IgD-negative memory B cell (primary cell): ENCODE data around the gene SRC. TPM values are rescaled to one million over a fixed set of nuclear protein-coding genes. Genes with fewer than 3 reads are reported as not detected.

Experiments
- H3K27ac Mint-ChIP-seq, 3 donors: one replicate each; pipeline ENCODE4 v1.8.0; 2020 to 2022; ENCODE audit warnings: mild to moderate bottlenecking in 3 of 3, mixed read lengths in 3 of 3, moderate library complexity in 1 of 3
- H3K27me3 Mint-ChIP-seq: one replicate; pipeline ENCODE4 v1.8.0; 2021; ENCODE audit warnings: mixed read lengths
- H3K36me3 Mint-ChIP-seq: one replicate; pipeline ENCODE4 v1.8.0; 2020; ENCODE audit warnings: mild to moderate bottlenecking, mixed read lengths
- H3K4me1 Mint-ChIP-seq, 3 donors: one replicate each; pipeline ENCODE4 v1.8.0; 2020 to 2022; ENCODE audit warnings: mixed read lengths in 3 of 3, mild to moderate bottlenecking in 1 of 3
- H3K4me3 Mint-ChIP-seq, 4 donors: one replicate each; pipeline ENCODE4 v1.8.0; 2020 to 2022; ENCODE audit warnings: mild to moderate bottlenecking in 4 of 4, mixed read lengths in 4 of 4, moderate library complexity in 3 of 4
- H3K9me3 Mint-ChIP-seq, 3 donors: one replicate each; pipeline ENCODE4 v1.8.0; 2020 to 2021; ENCODE audit warnings: mixed read lengths in 3 of 3, mild to moderate bottlenecking in 1 of 3
- polyA plus RNA-seq: library from polyadenylated mRNA; unstranded; fragments of 300-500 nt; fragmentation: Illumina TruSeq; gene quantifications from one replicate; pipeline ENCODE4 v1.2.3, GENCODE V29; 2021

Gene SRC
- polyA plus RNA-seq, 1 donor from 2014 or later, result 2.3 TPM

DNA sequence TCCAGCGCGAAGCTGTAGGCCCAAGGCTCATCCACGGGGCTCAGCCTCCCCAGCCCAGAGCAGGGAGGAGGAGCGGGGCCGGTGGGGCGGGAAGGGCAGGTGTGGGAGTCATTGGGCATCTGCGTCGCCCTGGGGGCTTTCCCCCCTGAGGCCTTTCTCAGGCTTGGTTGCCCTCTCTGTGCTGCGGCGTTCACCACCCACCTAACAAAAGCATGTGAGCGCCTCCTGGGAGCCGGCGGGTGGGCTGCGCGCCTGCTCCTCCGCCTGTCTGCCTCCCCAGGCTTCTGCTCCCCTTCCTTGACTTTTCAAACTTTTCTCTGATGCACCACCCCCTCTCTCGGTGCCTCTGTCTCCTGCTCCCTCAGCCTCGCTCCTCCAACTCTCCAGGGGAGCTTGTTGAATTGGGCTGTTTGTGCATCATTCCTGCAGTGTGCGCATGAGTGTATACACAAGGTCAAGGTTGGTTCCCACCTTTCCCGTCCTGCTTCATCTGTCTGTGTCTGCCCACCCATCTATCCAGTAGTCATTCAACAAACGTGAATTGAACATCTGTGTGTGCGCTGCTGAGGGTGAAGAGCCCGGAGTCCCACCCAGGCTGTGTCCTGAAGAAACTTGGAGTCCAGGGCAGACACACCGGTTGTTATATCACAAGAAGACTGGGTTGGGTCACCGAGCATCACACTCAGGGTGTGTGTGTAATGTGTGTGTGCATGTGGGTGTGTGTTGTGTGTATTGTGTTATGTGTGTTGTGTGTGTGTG, 92.7 kb downstream of the SRC start:
- H3K4me1 Mint-ChIP-seq, result peaks cover 0 to 1% (median 0%) of the 10 kb centered on the region in 3 donors
- peaks cover 0 to 2% (median 0%) of the 10 kb centered on the region in 3 donors for H3K9me3 Mint-ChIP-seq
- peaks cover 19% of the 10 kb centered on the region for H3K27me3 Mint-ChIP-seq
- no peaks in the 10 kb centered on the region for H3K36me3 Mint-ChIP-seq
- no peak overlapping the region for H3K27ac Mint-ChIP-seq
- no peak overlapping the region for H3K4me3 Mint-ChIP-seq

DNA sequence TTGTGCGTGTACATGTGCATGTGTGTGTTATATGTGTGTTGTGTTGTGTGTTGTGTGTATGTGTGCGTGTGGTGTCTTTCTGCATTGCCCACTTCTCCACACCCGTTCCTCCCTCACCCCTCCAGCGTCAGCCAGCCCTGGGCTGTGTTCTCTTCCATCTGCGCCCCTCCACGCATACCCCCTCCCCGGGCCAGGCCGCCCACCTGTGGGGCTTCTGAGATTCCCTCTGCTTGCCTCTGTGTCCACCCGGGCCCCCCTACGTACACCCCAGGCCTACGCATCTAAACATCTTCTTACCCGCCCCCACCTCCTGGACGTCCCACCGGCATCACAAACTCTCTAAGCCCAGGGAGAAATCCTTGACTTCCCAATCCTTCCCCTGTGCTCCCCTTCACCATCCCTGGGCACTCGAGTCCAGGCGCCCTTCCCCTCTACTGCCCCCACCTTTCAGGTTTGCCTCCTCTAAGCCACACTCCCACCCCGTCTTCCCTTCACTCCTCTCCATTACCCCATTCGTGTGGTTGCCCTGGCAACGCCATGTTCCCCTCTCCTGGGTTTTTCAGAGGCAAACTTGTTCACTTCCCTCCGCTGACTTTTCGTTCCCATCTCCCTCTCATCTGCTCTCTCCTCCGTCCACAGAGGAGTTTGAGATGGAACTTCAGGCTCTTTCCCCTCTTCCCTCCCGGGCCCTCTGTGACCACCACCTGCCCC, 93.4 kb downstream of the SRC start:
- peak overlapping the region in 1 of 3 donors; percentile 11 for H3K27ac Mint-ChIP-seq
- H3K27me3 Mint-ChIP-seq, result peaks cover 19% of the 10 kb centered on the region
- H3K9me3 Mint-ChIP-seq, result peaks cover 0 to 2% (median 0%) of the 10 kb centered on the region in 3 donors
- H3K4me3 Mint-ChIP-seq, result peak overlapping the region in 1 of 4 donors; percentile 78
- no peaks in the 10 kb centered on the region for H3K36me3 Mint-ChIP-seq
- H3K4me1 Mint-ChIP-seq, result peaks cover 0 to 1% (median 0%) of the 10 kb centered on the region in 3 donors

DNA sequence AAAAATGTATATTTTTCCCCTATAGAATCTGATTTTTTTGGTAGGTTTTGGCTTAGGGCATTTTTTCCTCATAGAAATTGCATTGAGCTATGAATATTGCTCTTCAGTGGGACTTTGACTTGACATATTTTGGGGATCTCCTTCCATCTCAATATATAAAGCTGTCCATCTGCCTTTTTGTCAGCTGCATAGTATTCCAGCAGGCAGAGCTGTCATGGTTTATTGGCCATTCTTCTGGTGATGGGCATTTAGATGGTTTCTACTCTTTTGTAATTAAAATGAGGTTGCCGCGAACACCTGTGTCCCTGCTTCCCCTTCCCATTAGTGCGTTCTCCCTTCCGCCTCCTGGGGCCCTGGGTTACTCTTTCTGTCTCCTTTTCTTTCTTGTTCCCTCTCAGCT, 95.1 kb downstream of the SRC start:
- Mint-ChIP-seq H3K36me3 (no peaks in the 10 kb centered on the region), H3K9me3 (peaks cover 0 to 2% (median 0%) of the 10 kb centered on the region in 3 donors), H3K4me1 (peaks cover 0 to 1% (median 0%) of the 10 kb centered on the region in 3 donors), H3K27ac (no peak overlapping the region), H3K27me3 (peaks cover 19% of the 10 kb centered on the region), H3K4me3 (no peak overlapping the region)

DNA sequence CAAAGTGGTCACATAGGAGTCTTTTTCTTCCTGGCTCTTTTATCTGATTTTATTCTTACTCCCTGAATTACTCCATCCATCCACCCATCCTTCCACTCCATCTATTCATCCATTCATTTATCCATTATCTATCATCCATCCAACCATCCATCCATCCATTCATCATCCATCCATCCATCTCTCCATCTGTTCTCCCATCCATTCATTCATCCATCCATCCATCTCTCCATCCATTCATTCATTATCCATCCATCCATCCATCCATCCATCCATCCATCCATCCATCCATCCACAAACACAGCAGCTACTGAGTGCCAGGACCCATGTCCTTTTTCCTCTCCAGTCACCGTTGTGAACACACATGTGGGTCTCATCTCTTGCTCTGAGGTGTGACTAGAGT, 96.6 kb downstream of the SRC start:
- no peaks in the 10 kb centered on the region for H3K36me3 Mint-ChIP-seq
- H3K27me3 Mint-ChIP-seq, result peaks cover 15% of the 10 kb centered on the region
- no peak overlapping the region for H3K4me3 Mint-ChIP-seq
- H3K4me1 Mint-ChIP-seq, result peaks cover 0 to 1% (median 0%) of the 10 kb centered on the region in 3 donors
- H3K9me3 Mint-ChIP-seq, result peaks cover 0 to 2% (median 0%) of the 10 kb centered on the region in 3 donors
- no peak overlapping the region for H3K27ac Mint-ChIP-seq

DNA sequence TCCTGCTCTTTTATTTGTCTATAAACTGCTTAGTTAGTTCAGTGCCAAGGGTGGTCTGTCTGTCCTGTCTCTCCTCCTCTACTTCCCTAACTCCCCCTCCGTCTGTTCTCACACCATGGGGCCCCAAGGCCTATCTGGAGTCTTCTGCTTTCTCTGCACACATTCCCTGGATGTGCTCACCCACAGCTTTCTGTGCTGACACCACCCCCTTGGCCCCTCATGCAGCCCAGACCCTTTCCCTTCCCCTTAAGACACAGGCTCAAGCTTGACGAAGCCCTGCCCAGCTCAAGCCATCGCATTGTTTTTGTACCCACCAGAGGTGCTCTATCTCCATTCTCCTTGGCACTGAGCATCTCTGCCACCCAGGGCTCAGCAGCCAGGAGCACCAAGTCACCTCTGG, 97.0 kb downstream of the SRC start:
- H3K9me3 Mint-ChIP-seq, result peaks cover 0 to under 1% (median 0%) of the 10 kb centered on the region in 3 donors
- H3K4me1 Mint-ChIP-seq, result peaks cover 0 to 1% (median 0%) of the 10 kb centered on the region in 3 donors
- peaks cover 12% of the 10 kb centered on the region for H3K27me3 Mint-ChIP-seq
- no peak overlapping the region for H3K27ac Mint-ChIP-seq
- H3K36me3 Mint-ChIP-seq, result no peaks in the 10 kb centered on the region
- H3K4me3 Mint-ChIP-seq, result no peak overlapping the region

DNA sequence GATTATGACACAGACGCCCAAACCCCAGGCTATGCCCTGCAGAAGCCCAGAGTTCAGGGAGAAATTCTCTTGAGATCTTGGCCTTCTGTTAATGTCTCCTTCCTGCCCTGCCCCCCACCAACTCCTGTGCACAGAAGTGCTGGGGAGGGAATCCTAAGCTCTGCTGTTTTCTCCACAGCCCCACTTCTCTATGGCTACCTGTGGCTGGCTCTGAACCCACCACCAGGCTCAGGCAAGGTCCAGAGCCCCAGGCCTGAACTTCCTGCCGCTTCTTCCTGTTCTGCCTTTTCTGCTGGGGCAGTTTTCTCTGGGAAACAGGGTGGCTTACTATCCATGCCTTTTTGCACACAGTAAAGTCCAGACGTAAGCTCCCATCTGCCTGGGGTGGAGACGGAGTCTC, 97.7 kb downstream of the SRC start:
- H3K36me3 Mint-ChIP-seq, result no peaks in the 10 kb centered on the region
- no peak overlapping the region for H3K27ac Mint-ChIP-seq
- H3K9me3 Mint-ChIP-seq, result no peaks in the 10 kb centered on the region
- peaks cover 11% of the 10 kb centered on the region for H3K27me3 Mint-ChIP-seq
- peaks cover 0 to 1% (median 0%) of the 10 kb centered on the region in 3 donors for H3K4me1 Mint-ChIP-seq
- no peak overlapping the region for H3K4me3 Mint-ChIP-seq

DNA sequence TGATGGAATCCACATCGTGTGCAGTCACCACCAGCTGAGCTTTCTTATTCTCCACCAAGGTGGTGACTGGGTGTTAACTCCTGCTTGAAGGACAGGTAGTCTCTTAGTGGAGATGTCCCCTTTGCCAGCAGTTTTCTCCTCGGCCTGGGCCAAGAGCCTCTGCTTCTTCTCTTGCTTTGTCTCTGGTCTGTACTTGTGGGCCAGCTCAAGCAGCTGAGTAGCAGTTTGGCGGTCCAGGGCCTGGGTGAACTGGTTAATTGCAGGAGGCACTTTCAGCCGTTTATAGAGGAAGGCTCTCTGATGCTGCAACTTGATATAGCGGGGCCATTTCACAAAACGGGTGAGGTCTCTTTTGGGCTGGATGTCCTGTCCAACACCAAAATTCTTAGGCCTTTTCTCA, 99.1 kb downstream of the SRC start:
- no peaks in the 10 kb centered on the region for H3K9me3 Mint-ChIP-seq
- no peak overlapping the region for H3K27ac Mint-ChIP-seq
- peaks cover 2% of the 10 kb centered on the region for H3K27me3 Mint-ChIP-seq

DNA sequence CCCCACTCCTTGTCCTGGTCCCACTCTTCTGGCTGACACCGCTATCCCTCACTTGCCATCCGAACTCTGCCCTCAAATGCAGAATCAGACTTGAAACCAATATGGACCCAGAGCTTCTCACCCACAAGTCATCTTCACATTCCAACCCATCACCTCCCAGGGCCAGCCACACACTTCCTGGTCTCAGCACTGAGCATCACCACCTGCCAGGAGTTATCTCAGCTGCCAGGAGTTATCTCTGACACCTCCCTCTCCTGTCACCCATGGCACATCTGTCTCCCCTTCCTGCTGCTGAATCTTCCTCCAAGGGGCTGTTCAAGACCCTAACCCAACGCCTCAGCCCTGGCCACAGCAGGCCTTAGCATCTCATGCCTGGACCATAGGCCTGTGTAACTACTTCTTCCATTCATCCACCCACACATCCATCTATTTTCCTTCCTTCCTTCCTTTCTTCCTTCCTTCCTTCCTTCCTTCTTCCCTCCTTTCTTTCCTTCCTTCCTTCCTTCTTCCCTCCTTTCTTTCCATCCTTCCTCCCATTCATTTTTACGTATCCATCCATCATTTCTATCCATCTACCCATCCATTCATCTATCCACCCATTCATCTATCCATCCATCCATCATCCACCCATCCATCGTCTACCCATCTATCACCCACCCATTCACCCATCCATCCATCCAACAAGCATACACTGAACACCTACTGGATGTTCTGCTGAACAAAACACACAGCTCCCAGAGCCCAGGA, 100.5 kb downstream of the SRC start:
- Mint-ChIP-seq H3K4me3 (no peak overlapping the region), H3K27me3 (no peaks in the 10 kb centered on the region), H3K9me3 (no peaks in the 10 kb centered on the region), H3K36me3 (no peaks in the 10 kb centered on the region), H3K4me1 (no peaks in the 10 kb centered on the region), H3K27ac (no peak overlapping the region)

More for the DNA sequence above, 99.1 kb downstream of the SRC start:
- Mint-ChIP-seq H3K36me3 (no peaks in the 10 kb centered on the region), H3K4me1 (no peaks in the 10 kb centered on the region), H3K4me3 (no peak overlapping the region)

DNA sequence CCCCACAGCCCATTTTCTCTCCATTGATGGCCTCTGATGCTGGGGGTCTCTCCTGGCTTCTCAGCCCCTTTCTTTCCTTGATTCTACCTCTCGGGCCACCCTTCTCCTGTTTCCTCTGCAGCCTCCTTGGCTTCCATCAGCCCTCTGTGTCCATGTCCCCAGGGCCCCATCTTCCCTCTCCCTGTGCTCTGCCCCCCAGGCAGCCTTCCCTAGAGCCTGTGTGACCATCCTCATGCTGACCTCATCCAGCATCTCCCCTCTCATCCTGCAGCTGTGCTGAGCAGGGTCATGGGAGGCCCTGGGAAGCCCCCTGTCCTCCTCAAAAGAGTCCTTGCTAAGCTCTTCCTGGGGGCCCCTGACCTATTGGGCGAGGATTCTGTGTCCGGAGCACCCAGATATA, 101.7 kb downstream of the SRC start:
- H3K36me3 Mint-ChIP-seq, result no peaks in the 10 kb centered on the region
- no peaks in the 10 kb centered on the region for H3K4me1 Mint-ChIP-seq
- no peaks in the 10 kb centered on the region for H3K9me3 Mint-ChIP-seq
- peaks cover 4% of the 10 kb centered on the region for H3K27me3 Mint-ChIP-seq
- H3K27ac Mint-ChIP-seq, result no peak overlapping the region
- no peak overlapping the region for H3K4me3 Mint-ChIP-seq

DNA sequence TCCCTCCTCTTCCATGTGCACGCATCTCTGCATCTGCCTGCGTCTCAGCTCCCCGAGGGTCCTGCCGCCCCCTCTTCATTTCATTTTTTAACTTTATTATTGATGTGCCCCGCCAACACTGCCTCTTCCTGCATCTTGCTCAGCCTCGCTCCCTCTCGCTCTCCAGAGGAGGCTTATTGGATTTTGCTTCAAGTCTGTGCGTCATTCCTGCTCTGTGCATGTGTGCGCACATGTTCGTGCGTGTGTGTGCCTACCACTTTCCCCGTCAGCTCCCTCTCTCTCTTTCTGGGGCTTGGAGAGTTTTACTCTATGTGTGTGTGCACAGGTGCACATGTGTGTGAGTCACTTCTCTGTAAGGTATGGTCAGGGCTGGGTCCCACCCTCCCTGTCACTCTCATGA, 103.3 kb downstream of the SRC start:
- Mint-ChIP-seq H3K27ac (no peak overlapping the region), H3K27me3 (peaks cover 10% of the 10 kb centered on the region), H3K4me3 (no peak overlapping the region), H3K36me3 (peaks cover 2% of the 10 kb centered on the region), H3K9me3 (peaks cover 0 to 3% (median 2%) of the 10 kb centered on the region in 3 donors), H3K4me1 (no peaks in the 10 kb centered on the region)

DNA sequence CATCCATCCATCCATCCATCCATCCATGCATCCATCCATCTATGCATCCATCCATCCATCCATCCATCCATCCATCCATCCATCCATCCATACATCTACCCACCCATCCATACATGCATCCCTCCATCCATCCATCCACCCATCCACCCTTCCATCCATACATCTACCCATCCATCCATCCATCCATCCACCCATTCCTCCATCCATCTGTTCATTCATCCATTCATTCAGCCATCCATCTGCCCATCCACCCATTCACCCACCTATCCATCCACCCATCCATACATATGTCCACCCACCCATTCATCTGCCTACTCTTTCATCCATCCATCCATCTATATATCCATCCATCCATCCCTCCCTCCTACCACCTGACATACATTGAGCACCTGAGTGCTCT, 104.4 kb downstream of the SRC start:
- Mint-ChIP-seq H3K27ac (no peak overlapping the region), H3K4me3 (no peak overlapping the region), H3K4me1 (no peaks in the 10 kb centered on the region), H3K9me3 (peaks cover 3 to 9% (median 8%) of the 10 kb centered on the region in 3 donors), H3K36me3 (peaks cover 4% of the 10 kb centered on the region), H3K27me3 (peaks cover 14% of the 10 kb centered on the region)

DNA sequence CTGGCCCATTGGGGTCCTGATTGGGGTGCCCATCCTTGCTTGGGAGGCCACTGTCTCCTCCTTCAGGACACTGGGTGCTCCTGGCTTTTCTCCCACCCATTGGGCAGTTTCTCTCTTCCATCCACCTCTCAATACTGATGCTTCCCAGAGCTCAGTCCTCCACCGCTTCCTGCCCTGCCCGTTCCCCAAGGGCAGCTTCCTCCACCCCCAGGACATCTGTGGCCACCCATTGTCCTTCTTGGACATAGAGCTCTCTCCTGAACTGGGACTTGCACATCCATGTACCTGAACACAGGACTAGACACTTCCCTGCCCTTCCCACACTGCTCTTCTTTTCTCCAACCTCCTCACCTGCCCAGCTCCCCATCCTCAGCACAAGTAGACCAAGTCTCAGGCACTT, 105.7 kb downstream of the SRC start:
- Mint-ChIP-seq H3K9me3 (peaks cover 3 to 12% (median 12%) of the 10 kb centered on the region in 3 donors), H3K27ac (no peak overlapping the region), H3K4me3 (no peak overlapping the region), H3K4me1 (no peaks in the 10 kb centered on the region), H3K36me3 (peaks cover 4% of the 10 kb centered on the region), H3K27me3 (peaks cover 21% of the 10 kb centered on the region)

DNA sequence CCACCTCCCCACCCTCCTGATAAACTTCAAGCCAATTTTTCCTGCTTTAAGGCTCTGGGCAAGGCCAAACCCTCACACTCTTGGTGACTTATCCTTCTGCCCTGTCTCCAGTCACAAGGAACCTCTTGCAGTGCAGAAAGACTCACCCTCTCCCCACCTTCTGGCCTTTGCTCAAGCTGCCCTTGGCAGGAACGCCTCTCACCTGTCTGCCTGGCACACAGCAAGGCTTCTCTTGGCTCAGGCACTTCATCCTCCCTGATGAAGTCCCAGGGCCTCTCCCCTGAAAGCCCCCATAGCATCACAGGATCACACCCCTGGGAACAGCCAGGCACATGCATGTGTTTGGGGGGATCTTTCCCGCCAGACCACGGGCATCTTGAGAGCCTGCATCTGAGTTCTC, 106.3 kb downstream of the SRC start:
- no peaks in the 10 kb centered on the region for H3K4me1 Mint-ChIP-seq
- no peak overlapping the region for H3K27ac Mint-ChIP-seq
- H3K4me3 Mint-ChIP-seq, result no peak overlapping the region
- H3K27me3 Mint-ChIP-seq, result peaks cover 21% of the 10 kb centered on the region
- H3K36me3 Mint-ChIP-seq, result peaks cover 4% of the 10 kb centered on the region
- peaks cover 3 to 13% (median 12%) of the 10 kb centered on the region in 3 donors for H3K9me3 Mint-ChIP-seq

DNA sequence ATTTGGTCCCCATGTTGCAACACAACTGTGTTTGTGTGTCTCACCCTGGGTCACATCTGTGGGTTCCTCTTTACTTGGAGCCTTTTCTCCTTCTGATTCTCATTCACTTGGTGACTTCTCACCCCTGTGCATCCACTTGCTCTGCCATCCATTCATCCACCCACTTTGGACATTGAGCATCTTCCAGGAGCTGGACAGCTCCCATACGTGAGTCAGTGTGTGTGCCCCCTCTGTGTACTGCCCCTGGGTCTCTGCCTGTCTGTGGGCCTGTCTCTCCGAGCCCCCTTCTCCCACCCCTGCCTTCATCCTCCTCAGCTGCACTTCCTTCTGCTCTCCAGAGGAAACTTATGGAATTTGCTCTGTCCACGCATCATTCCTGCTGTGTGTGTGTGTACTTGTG, 107.3 kb downstream of the SRC start:
- peaks cover 4% of the 10 kb centered on the region for H3K36me3 Mint-ChIP-seq
- peaks cover 21% of the 10 kb centered on the region for H3K27me3 Mint-ChIP-seq
- no peak overlapping the region for H3K27ac Mint-ChIP-seq
- no peak overlapping the region for H3K4me3 Mint-ChIP-seq
- no peaks in the 10 kb centered on the region for H3K4me1 Mint-ChIP-seq
- peaks cover 6 to 15% (median 13%) of the 10 kb centered on the region in 3 donors for H3K9me3 Mint-ChIP-seq

DNA sequence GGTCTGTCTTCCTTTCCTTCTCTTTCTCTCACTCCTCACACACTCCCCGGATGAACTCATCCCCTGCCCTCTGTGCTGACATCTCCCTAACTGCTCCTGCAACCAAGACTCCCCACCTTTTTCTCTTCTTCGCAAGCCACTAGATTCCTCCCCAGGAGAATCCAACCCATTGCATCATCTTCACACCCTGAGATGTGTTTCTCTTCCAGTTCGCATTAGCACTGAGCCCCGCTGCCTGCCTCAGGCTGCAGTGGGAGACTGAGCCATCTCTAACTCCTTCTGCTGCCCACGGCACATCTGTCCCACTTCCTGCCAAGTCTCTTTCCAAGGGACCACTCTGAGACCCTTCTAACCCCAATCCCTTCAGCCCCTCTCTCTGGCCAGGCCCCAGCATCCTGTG, 107.9 kb downstream of the SRC start:
- H3K36me3 Mint-ChIP-seq, result peaks cover 4% of the 10 kb centered on the region
- H3K4me3 Mint-ChIP-seq, result no peak overlapping the region
- H3K9me3 Mint-ChIP-seq, result peaks cover 6 to 17% (median 15%) of the 10 kb centered on the region in 3 donors

More for the DNA sequence above, 107.9 kb downstream of the SRC start:
- no peak overlapping the region for H3K27ac Mint-ChIP-seq
- peaks cover 21% of the 10 kb centered on the region for H3K27me3 Mint-ChIP-seq
- no peaks in the 10 kb centered on the region for H3K4me1 Mint-ChIP-seq
